ENCODE results near the gene MYOT.

Gene MYOT

GRCh38 chr5:137921931-137922330 lies 54.3 kb downstream of the MYOT start:
- TF ChIP-seq ZFP30 (CRISPR knock-in tag; IDR thresholded peaks at IDR 0.05), result no peak
- TF ChIP-seq TSHZ2 (CRISPR knock-in tag; IDR thresholded peaks at IDR 0.05), result no peak
- TF ChIP-seq SNAI2 (CRISPR knock-in tag; IDR thresholded peaks at IDR 0.05), result no peak
- TF ChIP-seq ZNF8 (CRISPR knock-in tag; IDR thresholded peaks at IDR 0.05), result no peak
- no peak for TF ChIP-seq CSDC2 (CRISPR knock-in tag; IDR thresholded peaks at IDR 0.05)
- ATAC-seq, result peak; percentile 43; the same call in 2 of the 3 replicates

- no peak for TF ChIP-seq ISL1 (CRISPR knock-in tag; IDR thresholded peaks at IDR 0.05)
- no peak for TF ChIP-seq ZC3H10 (CRISPR knock-in tag; IDR thresholded peaks at IDR 0.05)
- ATAC-seq, result peak; percentile 59
These were observed 56.2 kb downstream of the MYOT start for GRCh38 chr5:137923856-137924255.

GRCh38 chr5:137932800-137933199 lies 65.1 kb downstream of the MYOT start:
- TF ChIP-seq TSHZ2 (CRISPR knock-in tag; IDR thresholded peaks at IDR 0.05) (no peak), PPARA (CRISPR knock-in tag; IDR thresholded peaks at IDR 0.05; ENCODE audit: borderline replicate concordance) (no peak), ZC3H10 (CRISPR knock-in tag; IDR thresholded peaks at IDR 0.05) (no peak), ISL1 (CRISPR knock-in tag; IDR thresholded peaks at IDR 0.05) (no peak), ARNTL (CRISPR knock-in tag; IDR thresholded peaks at IDR 0.05; ENCODE audit: borderline replicate concordance, low read depth) (no peak), SNAI2 (CRISPR knock-in tag; IDR thresholded peaks at IDR 0.05) (no peak)
- no peak for ATAC-seq

- TF ChIP-seq ZFP30 (CRISPR knock-in tag; IDR thresholded peaks at IDR 0.05) (no peak), ZC3H10 (CRISPR knock-in tag; IDR thresholded peaks at IDR 0.05) (peak; percentile 71), ZNF8 (CRISPR knock-in tag; IDR thresholded peaks at IDR 0.05) (0 out of 2 replicates have a peak, but pooled peaks have one; percentile 30), TSHZ2 (CRISPR knock-in tag; IDR thresholded peaks at IDR 0.05) (no peak), RARB (CRISPR knock-in tag; IDR thresholded peaks at IDR 0.05) (no peak), ISL1 (CRISPR knock-in tag; IDR thresholded peaks at IDR 0.05) (peak; percentile 79), OSR1 (CRISPR knock-in tag; IDR thresholded peaks at IDR 0.05) (no peak)
- peak; percentile 87 for ATAC-seq
These were observed 65.8 kb downstream of the MYOT start for GRCh38 chr5:137933491-137933911.

DNA sequence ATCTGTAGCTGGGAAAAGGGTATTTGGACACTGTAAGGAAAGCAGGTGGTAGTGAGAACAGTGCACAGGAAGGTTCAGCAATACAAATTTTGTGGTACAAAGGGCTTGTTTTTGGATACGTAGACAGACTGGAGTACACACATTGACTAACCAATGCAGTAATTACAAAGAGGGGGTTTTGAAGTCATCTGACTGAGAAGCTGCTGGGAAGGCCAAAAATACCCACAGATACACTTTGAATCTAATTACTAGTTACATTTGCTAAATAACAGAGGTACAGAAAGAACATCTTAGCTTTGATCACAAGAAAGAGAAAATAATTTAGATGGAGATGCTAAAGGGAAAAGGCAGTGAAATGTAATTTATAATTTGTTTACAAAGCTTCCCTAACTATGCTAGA lies 67.5 kb downstream of the MYOT start:
- TF ChIP-seq, protein P1, sequence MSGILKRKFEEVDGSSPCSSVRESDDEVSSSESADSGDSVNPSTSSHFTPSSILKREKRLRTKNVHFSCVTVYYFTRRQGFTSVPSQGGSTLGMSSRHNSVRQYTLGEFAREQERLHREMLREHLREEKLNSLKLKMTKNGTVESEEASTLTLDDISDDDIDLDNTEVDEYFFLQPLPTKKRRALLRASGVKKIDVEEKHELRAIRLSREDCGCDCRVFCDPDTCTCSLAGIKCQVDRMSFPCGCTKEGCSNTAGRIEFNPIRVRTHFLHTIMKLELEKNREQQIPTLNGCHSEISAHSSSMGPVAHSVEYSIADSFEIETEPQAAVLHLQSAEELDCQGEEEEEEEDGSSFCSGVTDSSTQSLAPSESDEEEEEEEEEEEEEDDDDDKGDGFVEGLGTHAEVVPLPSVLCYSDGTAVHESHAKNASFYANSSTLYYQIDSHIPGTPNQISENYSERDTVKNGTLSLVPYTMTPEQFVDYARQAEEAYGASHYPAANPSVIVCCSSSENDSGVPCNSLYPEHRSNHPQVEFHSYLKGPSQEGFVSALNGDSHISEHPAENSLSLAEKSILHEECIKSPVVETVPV (CRISPR knock-in tag; IDR thresholded peaks at IDR 0.05), result no peak
- no peak for TF ChIP-seq PPARA (CRISPR knock-in tag; IDR thresholded peaks at IDR 0.05; ENCODE audit: borderline replicate concordance)
- no peak for TF ChIP-seq TCF4 (CRISPR knock-in tag; IDR thresholded peaks at IDR 0.05; ENCODE audit: borderline replicate concordance)
- ATAC-seq, result no peak; the same call in 2 of the 3 replicates

Data from SK-N-SH treated with all-trans-retinoic acid at 6 μM for 48 hours (cell line).